ENCODE results near the gene KCNB1. TPM values are rescaled to one million over a fixed set of nuclear protein-coding genes. Genes with fewer than 3 reads are reported as not detected.

The KCNB1 gene
- total RNA-seq, 1 experiment from 2014 or later, result 0.04 TPM

DNA sequence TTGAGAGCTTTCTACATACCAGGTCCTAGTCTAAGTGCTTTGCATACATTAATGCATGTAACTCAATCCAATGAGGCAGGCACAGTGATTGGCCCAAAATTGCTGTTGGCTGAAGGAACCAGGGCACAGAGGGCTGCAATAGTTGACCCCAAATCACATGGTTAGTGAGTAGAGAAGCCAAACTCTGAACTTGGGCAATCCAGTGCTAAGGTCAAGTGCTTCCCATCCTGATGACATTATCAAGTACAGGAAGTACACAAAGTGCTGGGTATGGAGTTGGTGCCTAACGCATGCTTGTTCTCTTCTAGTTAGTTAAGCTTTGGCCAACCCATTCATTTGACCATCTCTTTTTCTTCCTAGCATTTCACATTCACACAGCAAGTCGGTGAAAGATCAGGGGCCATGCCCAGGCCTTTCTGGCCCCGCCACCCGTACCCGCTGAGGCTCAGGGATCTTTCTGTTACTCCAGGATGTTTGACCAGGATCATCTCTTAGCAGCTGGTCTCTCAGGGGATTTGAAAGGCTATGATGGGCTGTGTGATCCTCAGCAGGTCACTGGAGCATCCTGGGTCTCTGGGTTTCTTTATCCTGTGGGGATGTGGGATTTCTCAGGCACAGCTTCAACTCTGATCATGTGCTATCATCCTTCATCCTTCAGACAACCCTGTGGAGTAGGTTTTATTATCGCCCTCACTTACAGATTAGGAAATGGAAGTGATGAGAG is 7.0 kb downstream of the KCNB1 start:
- POLR2A ChIA-PET (ENCODE audit: unreplicated experiment), result interaction anchor here (0.6 kb wide), 1 partner anchor 224 kb away, joined by 6 read pairs; no protein-coding TSS in a partner anchor
- intact Hi-C loops (cut with micrococcal nuclease; ENCODE audit: unreplicated experiment), result no loop called here

DNA sequence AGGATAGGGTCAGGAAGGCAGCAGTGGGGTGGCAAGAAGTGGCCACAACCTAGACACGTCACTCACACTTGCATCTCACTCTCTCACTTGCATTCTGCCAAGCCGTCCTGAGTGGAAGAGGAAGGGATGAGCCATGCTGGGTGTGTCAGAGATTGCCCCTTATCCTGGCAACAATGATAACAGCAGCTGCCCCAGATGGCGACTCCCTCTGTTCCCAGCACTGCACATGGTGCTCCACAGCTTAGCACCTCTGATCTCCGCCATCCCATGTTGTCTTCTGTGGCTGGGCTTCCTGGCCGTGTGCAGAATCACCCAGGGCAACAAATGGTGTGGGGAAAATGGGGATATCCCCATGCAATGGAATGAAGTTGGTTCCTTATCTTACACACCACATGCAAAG is 11.1 kb downstream of the KCNB1 start:
- ChIA-PET CTCF (no interaction called here), POLR2A (ENCODE audit: unreplicated experiment) (no interaction called here)
- Histone ChIP-seq H3K4me1 (replicated peaks; ENCODE audit: insufficient read depth) (no peaks in the 10 kb centered on the region), H3K9me3 (ENCODE audit: insufficient read depth, low read depth) (no peaks in the 10 kb centered on the region), H3K79me2 (ENCODE audit: low read depth) (no peaks in the 10 kb centered on the region), H3K36me3 (ENCODE audit: low read depth) (no peaks in the 10 kb centered on the region), H4K20me1 (ENCODE audit: insufficient read depth) (no peaks in the 10 kb centered on the region), H3F3A (ENCODE audit: insufficient read depth, low read depth) (no peaks in the 10 kb centered on the region), H3K27me3 (ENCODE audit: insufficient read depth, low read depth) (peaks cover 97% of the 10 kb centered on the region), H3K9me2 (ENCODE audit: insufficient read depth) (no peaks in the 10 kb centered on the region), H3K4me2 (no peak overlapping the region), H3K4me3 (no peak overlapping the region), H3K27ac (no peak overlapping the region), H2AFZ (no peak overlapping the region)
- intact Hi-C loops (cut with micrococcal nuclease; ENCODE audit: unreplicated experiment), result no loop called here
- no TSS peak for BruUV-seq (replicated peaks)
- no peak for DNase-seq
- TF ChIP-seq EZH2 (IDR thresholded peaks at IDR 0.05; ENCODE audit: low read depth), result no peak
- TF ChIP-seq, protein P1, sequence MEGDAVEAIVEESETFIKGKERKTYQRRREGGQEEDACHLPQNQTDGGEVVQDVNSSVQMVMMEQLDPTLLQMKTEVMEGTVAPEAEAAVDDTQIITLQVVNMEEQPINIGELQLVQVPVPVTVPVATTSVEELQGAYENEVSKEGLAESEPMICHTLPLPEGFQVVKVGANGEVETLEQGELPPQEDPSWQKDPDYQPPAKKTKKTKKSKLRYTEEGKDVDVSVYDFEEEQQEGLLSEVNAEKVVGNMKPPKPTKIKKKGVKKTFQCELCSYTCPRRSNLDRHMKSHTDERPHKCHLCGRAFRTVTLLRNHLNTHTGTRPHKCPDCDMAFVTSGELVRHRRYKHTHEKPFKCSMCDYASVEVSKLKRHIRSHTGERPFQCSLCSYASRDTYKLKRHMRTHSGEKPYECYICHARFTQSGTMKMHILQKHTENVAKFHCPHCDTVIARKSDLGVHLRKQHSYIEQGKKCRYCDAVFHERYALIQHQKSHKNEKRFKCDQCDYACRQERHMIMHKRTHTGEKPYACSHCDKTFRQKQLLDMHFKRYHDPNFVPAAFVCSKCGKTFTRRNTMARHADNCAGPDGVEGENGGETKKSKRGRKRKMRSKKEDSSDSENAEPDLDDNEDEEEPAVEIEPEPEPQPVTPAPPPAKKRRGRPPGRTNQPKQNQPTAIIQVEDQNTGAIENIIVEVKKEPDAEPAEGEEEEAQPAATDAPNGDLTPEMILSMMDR (conservative IDR thresholded peaks at IDR 0.05), result no peak

More for the DNA sequence above, 7.0 kb downstream of the KCNB1 start:
- H2AFZ ChIP-seq, result no peak overlapping the region
- H3K4me3 ChIP-seq, result no peak overlapping the region
- H3F3A ChIP-seq (ENCODE audit: insufficient read depth, low read depth), result no peaks in the 10 kb centered on the region
- H4K20me1 ChIP-seq (ENCODE audit: insufficient read depth), result no peaks in the 10 kb centered on the region
- no peaks in the 10 kb centered on the region for H3K4me1 ChIP-seq (replicated peaks; ENCODE audit: insufficient read depth)
- no peak for DNase-seq
- no peaks in the 10 kb centered on the region for H3K9me3 ChIP-seq (ENCODE audit: insufficient read depth, low read depth)
- H3K79me2 ChIP-seq (ENCODE audit: low read depth), result no peaks in the 10 kb centered on the region
- CTCF ChIA-PET, result no interaction called here
- H3K9me2 ChIP-seq (ENCODE audit: insufficient read depth), result no peaks in the 10 kb centered on the region
- H3K27me3 ChIP-seq (ENCODE audit: insufficient read depth, low read depth), result peaks cover 67% of the 10 kb centered on the region
- H3K27ac ChIP-seq, result no peak overlapping the region
- TF ChIP-seq EZH2 (IDR thresholded peaks at IDR 0.05; ENCODE audit: low read depth), result no peak
- TF ChIP-seq, protein P1 (conservative IDR thresholded peaks at IDR 0.05), result no peak
- no peak overlapping the region for H3K4me2 ChIP-seq
- no TSS peak for BruUV-seq (replicated peaks)
- H3K36me3 ChIP-seq (ENCODE audit: low read depth), result no peaks in the 10 kb centered on the region

DNA sequence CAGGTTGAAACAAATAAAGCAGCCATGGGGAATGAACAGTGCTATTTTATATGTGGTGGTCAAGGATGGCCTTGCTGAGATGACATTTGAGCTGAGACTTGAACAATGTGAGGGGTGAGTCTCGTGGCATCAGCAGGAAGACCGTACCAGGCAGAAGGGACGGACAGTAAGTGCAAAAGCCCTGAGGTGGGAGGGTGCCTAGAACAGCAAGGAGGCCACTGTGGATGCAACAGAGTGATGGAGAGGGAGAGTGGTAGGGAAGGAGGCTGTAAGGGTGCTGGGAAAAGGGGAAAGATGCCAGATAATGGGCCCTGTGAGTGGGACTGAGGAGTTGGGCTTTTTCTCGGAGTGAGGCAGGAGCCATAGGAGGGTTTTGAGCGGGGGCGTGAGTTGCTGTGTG is 11.5 kb downstream of the KCNB1 start:
- H3K27me3 ChIP-seq (ENCODE audit: insufficient read depth, low read depth), result peaks cover 97% of the 10 kb centered on the region
- H3K9me2 ChIP-seq (ENCODE audit: insufficient read depth), result no peaks in the 10 kb centered on the region
- BruUV-seq (replicated peaks), result no TSS peak
- no peaks in the 10 kb centered on the region for H3K9me3 ChIP-seq (ENCODE audit: insufficient read depth, low read depth)
- POLR2A ChIA-PET (ENCODE audit: unreplicated experiment), result interaction anchor here (0.6 kb wide), 1 partner anchor 1931 kb away, joined by 5 read pairs; no protein-coding TSS in a partner anchor
- CTCF ChIA-PET, result no interaction called here
- H4K20me1 ChIP-seq (ENCODE audit: insufficient read depth), result no peaks in the 10 kb centered on the region
- no peaks in the 10 kb centered on the region for H3K79me2 ChIP-seq (ENCODE audit: low read depth)
- H2AFZ ChIP-seq, result no peak overlapping the region
- no peaks in the 10 kb centered on the region for H3K4me1 ChIP-seq (replicated peaks; ENCODE audit: insufficient read depth)
- intact Hi-C loops (cut with micrococcal nuclease; ENCODE audit: unreplicated experiment), result no loop called here
- H3F3A ChIP-seq (ENCODE audit: insufficient read depth, low read depth), result no peaks in the 10 kb centered on the region
- H3K27ac ChIP-seq, result no peak overlapping the region
- no peaks in the 10 kb centered on the region for H3K36me3 ChIP-seq (ENCODE audit: low read depth)
- H3K4me3 ChIP-seq, result no peak overlapping the region
- TF ChIP-seq, protein P1 (conservative IDR thresholded peaks at IDR 0.05), result no peak
- TF ChIP-seq EZH2 (IDR thresholded peaks at IDR 0.05; ENCODE audit: low read depth), result no peak
- no peak for DNase-seq
- no peak overlapping the region for H3K4me2 ChIP-seq

Measured in PC-9 (cell line).